ENCODE data around the gene NFATC3. TPM values are rescaled to one million over a fixed set of nuclear protein-coding genes. Genes with fewer than 3 reads are reported as not detected.

Gene NFATC3
- total and polyA plus RNA-seq, 2 of the 8 experiments (the other 6 are each of a cell fraction or from before 2014, with no cell fraction given), result 17.6 to 34.5 TPM

DNA sequence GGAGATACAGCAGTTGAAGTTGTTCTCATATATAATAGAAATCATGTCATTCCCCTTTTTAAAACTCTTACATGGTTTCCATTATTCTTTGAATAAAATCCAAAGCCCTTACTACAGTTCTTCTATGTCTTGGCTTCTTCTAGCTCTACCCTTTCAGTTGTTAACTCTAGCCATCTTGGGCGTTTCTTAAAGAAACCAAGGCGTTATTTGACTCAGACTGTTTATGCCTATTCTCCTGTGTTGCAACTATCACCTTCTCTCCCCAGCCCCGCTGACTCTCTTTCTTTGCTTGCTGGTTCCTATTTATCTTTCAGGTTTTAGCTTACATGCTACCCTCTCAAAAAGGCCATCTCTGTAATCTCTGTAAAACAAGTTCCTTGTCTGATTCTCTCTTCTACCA, 32.7 kb downstream of the NFATC3 start:
- POLR2A ChIA-PET (ENCODE audit: partially characterized antibody), result no interaction called here
- Histone ChIP-seq H3K79me2 (ENCODE audit: control insufficient read depth in 1 of 2, insufficient read depth in 2 of 2, low read length in 2 of 2) (peaks cover 0 to 89% of the 10 kb centered on the region in 2 experiments; a peak in 3 of 4 replicates), H4K20me1 (replicated peaks in 1 of 2; ENCODE audit: control insufficient read depth in 1 of 2, insufficient read depth in 2 of 2, low read length in 2 of 2) (peaks cover 5 to 7% of the 10 kb centered on the region in 2 experiments), H3K23me2 (ENCODE audit: low read depth, low read length) (no peaks in the 10 kb centered on the region), H3K9me3 (ENCODE audit: insufficient read depth in 2 of 2, low read depth in 1 of 2, low read length in 1 of 2) (no peaks in the 10 kb centered on the region), H2AFZ (ENCODE audit: low read length) (no peak overlapping the region), H2BK20ac (ENCODE audit: low read length) (no peak overlapping the region), H3K4ac (replicated peaks; ENCODE audit: insufficient read length, low read depth, low read length) (no peak overlapping the region), H2BK120ac (replicated peaks; ENCODE audit: low read depth, low read length) (no peak overlapping the region), H3K23ac (ENCODE audit: insufficient read length) (no peak overlapping the region), H3K4me2 (ENCODE audit: insufficient read depth in 1 of 2, low read depth in 2 of 2, low read length in 2 of 2) (no peak overlapping the region), H2BK12ac (ENCODE audit: low read depth, low read length) (no peak overlapping the region), H3K56ac (replicated peaks; ENCODE audit: insufficient read length, low read depth, low read length) (no peak overlapping the region), H3K27ac (ENCODE audit: low read depth, low read length) (no peak overlapping the region), H4K8ac (ENCODE audit: extremely low read depth, insufficient read depth, low read length) (no peak overlapping the region), H2BK15ac (ENCODE audit: low read length) (no peak overlapping the region), H4K91ac (replicated peaks; ENCODE audit: insufficient read length, low read length) (no peak overlapping the region), H3K36me3 (ENCODE audit: control insufficient read depth in 2 of 4, insufficient read depth in 4 of 4, low read length in 3 of 4) (no peaks in the 10 kb centered on the region), H3K9ac (replicated peaks in 1 of 4; ENCODE audit: extremely low read depth in 1 of 4, low read depth in 3 of 4, low read length in 3 of 4) (no peak overlapping the region), H3K18ac (ENCODE audit: extremely low read depth, low read length) (no peak overlapping the region), H4K5ac (ENCODE audit: insufficient read length, low read depth, low read length) (no peak overlapping the region), H3K14ac (ENCODE audit: insufficient read length) (no peak overlapping the region), H2BK5ac (ENCODE audit: low read depth, low read length) (no peak overlapping the region), H2AK5ac (ENCODE audit: low read depth, low read length) (no peak overlapping the region), H3K79me1 (ENCODE audit: low read depth, low read length) (peaks cover 18% of the 10 kb centered on the region), H3K4me3 (ENCODE audit: extremely low read depth in 1 of 4, insufficient read depth in 2 of 4, low read depth in 3 of 4, low read length in 4 of 4) (no peak overlapping the region), H3K27me3 (replicated peaks in 1 of 4; ENCODE audit: control insufficient read depth in 3 of 4, extremely low read depth in 1 of 4, insufficient read depth in 3 of 4, low read length in 3 of 4) (no peaks in the 10 kb centered on the region), H3K4me1 (replicated peaks in 1 of 4; ENCODE audit: control insufficient read depth in 3 of 4, insufficient read depth in 4 of 4, low read length in 3 of 4) (peaks cover 0 to 5% (median 0%) of the 10 kb centered on the region in 4 experiments; a peak in 1 of 7 replicates)
- TF ChIP-seq RFX5 (IDR thresholded peaks at IDR 0.05; ENCODE audit: borderline replicate concordance, low read depth, low read length) (no peak), SIN3A (conservative IDR thresholded peaks at IDR 0.05 in 1 of 2, IDR thresholded peaks at IDR 0.05 in 1 of 2; ENCODE audit: low read depth in 1 of 2, low read length in 2 of 2) (no peak), TEAD4 (IDR thresholded peaks at IDR 0.05; ENCODE audit: low read depth, low read length) (no peak), ZNF274 (IDR thresholded peaks at IDR 0.05; ENCODE audit: borderline replicate concordance, extremely low read depth, low read length) (no peak), EP300 (IDR thresholded peaks at IDR 0.05; ENCODE audit: borderline replicate concordance in 1 of 2, low read depth in 2 of 2, low read length in 2 of 2) (no peak), TAF1 (IDR thresholded peaks at IDR 0.05; ENCODE audit: low read depth, low read length) (no peak), KDM5A (IDR thresholded peaks at IDR 0.05; ENCODE audit: low read length) (no peak), MAFK (IDR thresholded peaks at IDR 0.05; ENCODE audit: low read depth, low read length) (no peak), FOSL1 (IDR thresholded peaks at IDR 0.05; ENCODE audit: insufficient read depth, low read depth, low read length) (no peak)
- DNase-seq (ENCODE audit: low read depth in 1 of 2, low spot score in 2 of 2), result no peak
- FAIRE-seq, result no peak
- 95% methylated on average over 3 of the region's 3 CpGs; no CpG with 5 or more reads in 1 of the 2 experiments for WGBS, 2 experiments (ENCODE audit: extremely low coverage in 1 of 2, insufficient coverage in 1 of 2, insufficient read length in 1 of 2, insufficient replicate concordance in 2 of 2, low coverage in 1 of 2, low lambda C conversion rate in 2 of 2, missing lambda C conversion rate in 1 of 2)
- CTCF ChIA-PET (ENCODE audit: partially characterized antibody), result interaction anchor here (0.7 to 1.7 kb wide), 5 partner anchors 11 to 110 kb away, joined by 3 to 4 read pairs (median 3); no protein-coding TSS in a partner anchor

All from H1 (cell line).